ENCODE data around the gene RAET1E.

Gene RAET1E

DNA sequence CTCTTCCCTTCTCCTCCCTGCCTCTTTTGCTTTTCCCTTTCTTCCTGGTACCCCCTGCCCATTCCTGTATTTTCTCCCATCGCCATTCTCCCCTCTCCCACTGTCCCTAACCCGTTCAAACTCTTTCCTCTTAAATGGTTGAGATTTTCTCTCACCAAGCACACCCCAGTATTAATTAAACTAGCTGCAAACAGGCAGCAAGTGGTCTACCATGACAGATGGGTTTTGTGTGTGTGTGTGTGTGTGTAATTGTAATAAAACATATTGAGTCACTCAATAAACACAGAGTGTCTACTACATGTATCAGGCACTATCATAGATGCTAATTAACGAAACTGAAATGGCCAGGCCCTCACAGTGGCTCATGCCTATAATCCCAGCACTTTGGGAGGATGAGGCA is 6.7 kb downstream of the RAET1E start:
- TF ChIP-seq, protein P1, sequence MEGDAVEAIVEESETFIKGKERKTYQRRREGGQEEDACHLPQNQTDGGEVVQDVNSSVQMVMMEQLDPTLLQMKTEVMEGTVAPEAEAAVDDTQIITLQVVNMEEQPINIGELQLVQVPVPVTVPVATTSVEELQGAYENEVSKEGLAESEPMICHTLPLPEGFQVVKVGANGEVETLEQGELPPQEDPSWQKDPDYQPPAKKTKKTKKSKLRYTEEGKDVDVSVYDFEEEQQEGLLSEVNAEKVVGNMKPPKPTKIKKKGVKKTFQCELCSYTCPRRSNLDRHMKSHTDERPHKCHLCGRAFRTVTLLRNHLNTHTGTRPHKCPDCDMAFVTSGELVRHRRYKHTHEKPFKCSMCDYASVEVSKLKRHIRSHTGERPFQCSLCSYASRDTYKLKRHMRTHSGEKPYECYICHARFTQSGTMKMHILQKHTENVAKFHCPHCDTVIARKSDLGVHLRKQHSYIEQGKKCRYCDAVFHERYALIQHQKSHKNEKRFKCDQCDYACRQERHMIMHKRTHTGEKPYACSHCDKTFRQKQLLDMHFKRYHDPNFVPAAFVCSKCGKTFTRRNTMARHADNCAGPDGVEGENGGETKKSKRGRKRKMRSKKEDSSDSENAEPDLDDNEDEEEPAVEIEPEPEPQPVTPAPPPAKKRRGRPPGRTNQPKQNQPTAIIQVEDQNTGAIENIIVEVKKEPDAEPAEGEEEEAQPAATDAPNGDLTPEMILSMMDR (conservative IDR thresholded peaks at IDR 0.05; ENCODE audit: low read depth, low read length) = no peak
- no peak for DNase-seq (ENCODE audit: low read depth)
- H3K4me3 ChIP-seq (ENCODE audit: low read depth, low read length) = no peak overlapping the region

DNA sequence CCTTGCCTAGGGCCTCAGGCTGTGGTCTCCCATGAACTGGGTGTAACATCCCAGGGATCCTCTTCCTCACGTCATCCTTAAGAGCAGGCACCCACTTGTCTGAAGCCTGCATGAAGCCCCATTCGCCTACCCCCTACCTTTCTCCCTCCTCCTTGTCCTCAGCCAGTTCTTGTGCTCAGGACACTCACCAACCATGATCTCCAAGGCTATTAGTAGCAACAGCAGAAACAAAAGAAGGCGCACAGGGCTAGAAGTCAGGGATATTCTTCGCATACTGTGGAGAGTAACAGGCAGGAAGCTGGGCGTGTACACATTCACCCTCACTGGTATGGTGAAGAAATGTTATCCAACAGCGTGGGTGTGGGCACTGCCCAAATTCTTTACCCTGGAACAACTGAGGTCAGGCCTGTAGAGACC is 7.3 kb downstream of the RAET1E start:
- DNase-seq (ENCODE audit: low read depth) = no peak
- TF ChIP-seq, protein P1 (conservative IDR thresholded peaks at IDR 0.05; ENCODE audit: low read depth, low read length) = no peak
- H3K4me3 ChIP-seq (ENCODE audit: low read depth, low read length) = no peak overlapping the region

DNA sequence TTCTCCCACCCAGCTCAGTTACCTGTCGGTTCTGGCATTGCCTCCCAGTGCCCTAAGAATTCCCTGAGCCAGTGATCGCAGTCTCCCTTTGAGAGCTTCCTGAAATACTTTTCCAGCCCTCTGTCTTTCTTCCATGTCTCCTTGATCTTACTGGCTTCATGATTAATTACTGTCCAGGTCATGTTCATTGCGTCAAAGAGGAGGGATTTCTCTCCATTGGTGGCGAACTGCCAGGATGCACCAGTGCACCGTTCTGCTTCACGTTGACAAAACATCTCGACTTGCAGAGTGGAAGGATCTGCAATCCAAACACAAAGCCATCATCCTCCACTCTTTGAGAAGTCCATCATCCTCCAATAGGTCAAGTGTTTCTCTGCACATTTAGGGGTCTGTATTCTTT is 8.6 kb downstream of the RAET1E start:
- TF ChIP-seq, protein P1 (conservative IDR thresholded peaks at IDR 0.05; ENCODE audit: low read depth, low read length) = no peak
- DNase-seq (ENCODE audit: low read depth) = no peak
- H3K4me3 ChIP-seq (ENCODE audit: low read depth, low read length) = no peak overlapping the region

DNA sequence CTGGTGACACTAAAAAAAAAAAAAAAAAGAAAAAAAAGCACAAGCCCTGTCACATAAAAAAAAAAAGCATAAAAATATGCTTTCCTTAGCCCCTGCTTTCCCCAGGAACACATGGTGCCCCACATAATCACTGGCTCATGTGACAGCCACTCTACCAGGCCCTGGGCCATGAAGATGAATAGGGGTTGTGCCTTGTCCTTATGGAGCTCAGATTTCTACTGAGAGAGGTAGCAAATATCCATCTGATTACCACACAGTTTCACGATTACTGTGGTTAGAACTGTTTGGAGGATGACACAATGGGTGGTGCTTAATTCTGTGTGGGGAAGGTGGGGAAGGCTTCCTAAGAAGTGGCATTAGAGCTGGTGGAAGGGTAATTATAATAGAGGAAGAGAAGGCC is 9.3 kb downstream of the RAET1E start:
- TF ChIP-seq, protein P1 (conservative IDR thresholded peaks at IDR 0.05; ENCODE audit: low read depth, low read length) = no peak
- peak; percentile 39 for DNase-seq (ENCODE audit: low read depth)
- no peak overlapping the region for H3K4me3 ChIP-seq (ENCODE audit: low read depth, low read length)

DNA sequence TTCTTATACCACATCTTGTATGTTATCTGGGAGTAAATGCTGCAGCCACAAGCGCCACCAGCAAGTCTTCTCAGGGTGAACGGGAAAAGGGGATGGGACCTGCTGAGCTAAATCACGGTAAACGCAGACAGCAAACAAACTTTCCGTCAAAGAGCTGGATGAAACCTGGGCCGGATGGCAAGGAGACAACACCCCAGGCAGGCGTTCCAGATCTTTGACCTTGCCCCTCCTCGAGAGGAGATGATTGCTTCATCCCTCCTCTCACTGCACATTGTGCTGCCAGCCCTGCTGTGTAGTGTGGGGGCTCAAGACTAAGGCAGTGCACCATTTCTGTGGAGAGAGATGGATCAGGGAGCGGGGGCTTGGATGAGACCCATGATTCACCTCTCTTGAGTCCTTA is 9.8 kb downstream of the RAET1E start:
- H3K4me3 ChIP-seq (ENCODE audit: low read depth, low read length) = no peak overlapping the region
- peak; percentile 27 for DNase-seq (ENCODE audit: low read depth)
- TF ChIP-seq, protein P1 (conservative IDR thresholded peaks at IDR 0.05; ENCODE audit: low read depth, low read length) = no peak

DNA sequence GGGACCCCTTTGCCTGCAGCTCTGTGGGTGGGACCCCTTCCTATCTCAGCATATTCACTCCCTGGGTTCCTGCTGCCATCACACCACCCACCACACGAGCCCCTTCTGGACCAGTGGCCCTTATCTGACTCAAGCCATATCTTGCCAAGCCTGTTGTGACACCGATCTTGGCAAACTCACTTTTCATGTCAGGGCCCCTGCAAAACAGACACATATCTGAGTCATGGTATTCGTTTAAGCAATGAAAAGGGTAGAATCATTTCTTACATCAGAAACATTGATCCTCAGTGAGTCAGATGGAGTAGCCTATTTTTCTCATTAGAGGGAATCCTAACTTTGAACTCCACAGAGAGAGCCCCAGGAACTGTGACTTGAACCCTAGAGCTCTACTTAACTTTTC is 10.6 kb downstream of the RAET1E start:
- no peak overlapping the region for H3K4me3 ChIP-seq (ENCODE audit: low read depth, low read length)
- TF ChIP-seq, protein P1 (conservative IDR thresholded peaks at IDR 0.05; ENCODE audit: low read depth, low read length) = no peak
- peak; percentile 33 for DNase-seq (ENCODE audit: low read depth)

DNA sequence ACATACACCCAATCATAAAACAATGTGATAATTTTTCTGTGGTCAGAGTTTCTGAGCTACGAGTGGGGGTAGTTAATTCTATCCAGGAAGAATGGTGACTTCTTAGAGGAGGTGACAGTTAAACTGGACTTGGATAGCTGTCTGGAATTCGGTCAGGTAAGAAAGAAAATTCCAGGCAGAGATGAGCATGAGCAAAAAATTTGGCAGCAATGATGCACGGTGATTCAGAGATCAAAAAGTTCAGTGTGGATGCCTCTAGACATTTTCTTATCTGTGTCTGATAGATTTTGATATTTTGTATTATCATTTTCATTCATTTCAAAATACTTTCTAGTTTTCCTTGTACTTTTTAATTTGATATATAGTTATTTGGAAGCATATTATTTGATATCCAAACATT is 12.0 kb downstream of the RAET1E start:
- TF ChIP-seq, protein P1 (conservative IDR thresholded peaks at IDR 0.05; ENCODE audit: low read depth, low read length) = no peak
- H3K4me3 ChIP-seq (ENCODE audit: low read depth, low read length) = no peak overlapping the region
- no peak for DNase-seq (ENCODE audit: low read depth)

Measured in choroid plexus epithelial cell (primary cell).